Suprapubic skin (tissue), 4 donors: Measurements from ENCODE around the gene LARP6.

Experiments used
- CTCF ChIP-seq, 2 donors: fragments of 200-600 bp in 1 of 2; fragments of 450-650 bp in 1 of 2; sonication (generic) in 1 of 2; IDR thresholded peaks; one replicate each; pipeline ENCODE4 v1.5.1; 2016 to 2019; ENCODE audit warnings: antibody characterized with exemption in 2 of 2, mild to moderate bottlenecking in 1 of 2, moderate library complexity in 1 of 2
- EP300 ChIP-seq: sonication (generic); formaldehyde crosslinking; IDR thresholded peaks from one replicate; pipeline ENCODE4 v1.6.1; 2017; ENCODE audit warnings: antibody characterized with exemption
- POLR2A ChIP-seq, 2 donors: fragments of 450-650 bp; IDR thresholded peaks; one replicate each; pipeline ENCODE4 v1.6.1; 2017; ENCODE audit warnings: antibody characterized with exemption in 2 of 2, mild to moderate bottlenecking in 2 of 2, moderate library complexity in 2 of 2
- POLR2AphosphoS5 ChIP-seq, 3 donors: sonication (generic); formaldehyde crosslinking; IDR thresholded peaks; one replicate each; pipeline ENCODE4 v1.6.1; 2017; ENCODE audit warnings: antibody characterized with exemption in 3 of 3

- TF ChIP-seq EP300: no peak
- TF ChIP-seq CTCF (IDR thresholded peaks at IDR 0.05): no peak
- TF ChIP-seq POLR2A (IDR thresholded peaks at IDR 0.05): no peak
- TF ChIP-seq POLR2AphosphoS5 (IDR thresholded peaks at IDR 0.05): no peak
These were observed 26.2 kb downstream of the LARP6 start for GRCh38 chr15:70827721-70828120.
